ENCODE results near the gene PPFIA4. TPM values are rescaled to one million over a fixed set of nuclear protein-coding genes. Genes with fewer than 3 reads are reported as not detected.

Gene PPFIA4
- total and polyA plus RNA-seq, 9 of the 15 experiments (the other 6 are each of a cell fraction or from before 2014, with no cell fraction given) = 0.07 to 12.0 (median 0.70) TPM

- TF ChIP-seq E4F1 (CRISPR knock-in tag; IDR thresholded peaks at IDR 0.05; ENCODE audit: borderline replicate concordance) = no peak
- TF ChIP-seq HNRNPLL (IDR thresholded peaks at IDR 0.05; ENCODE audit: low read depth, low read length, poor library complexity, severe bottlenecking) = peak; percentile 38
- peak; percentile 66; the same call in 1 of the 2 replicates for TF ChIP-seq REST (IDR thresholded peaks at IDR 0.05; ENCODE audit: borderline replicate concordance)
- no peak for TF ChIP-seq REST (CRISPR knock-in tag; IDR thresholded peaks at IDR 0.05; ENCODE audit: low read depth)
- TF ChIP-seq ZSCAN32 (CRISPR knock-in tag; IDR thresholded peaks at IDR 0.05) = no peak
- TF ChIP-seq DMBX1 (CRISPR knock-in tag; IDR thresholded peaks at IDR 0.05; ENCODE audit: borderline replicate concordance) = no peak
- TF ChIP-seq SMARCC2 (IDR thresholded peaks at IDR 0.05; ENCODE audit: low read depth) = no peak
- no peak for TF ChIP-seq TCF15 (CRISPR knock-in tag; IDR thresholded peaks at IDR 0.05)
- no peak for TF ChIP-seq SMAD3 (CRISPR knock-in tag; conservative IDR thresholded peaks at IDR 0.05)
- no peak for TF ChIP-seq ZNF707 (CRISPR knock-in tag; conservative IDR thresholded peaks at IDR 0.05)
- no peak for TF ChIP-seq KLF10 (CRISPR knock-in tag; IDR thresholded peaks at IDR 0.05)
- TF ChIP-seq JUND (IDR thresholded peaks at IDR 0.05; ENCODE audit: borderline replicate concordance, low read depth, low read length) = peak; percentile 37; the same call in 1 of the 2 replicates
- no peak; the same call in 2 of the 3 replicates for TF ChIP-seq JUND (tag; IDR thresholded peaks at IDR 0.05; ENCODE audit: borderline replicate concordance, low read depth, low read length)
- TF ChIP-seq FOS (IDR thresholded peaks at IDR 0.05; ENCODE audit: extremely low read depth, insufficient read length) = no peak
- TF ChIP-seq FOXK2 (conservative IDR thresholded peaks at IDR 0.05 in 1 of 2, IDR thresholded peaks at IDR 0.05 in 1 of 2; ENCODE audit: low read depth in 2 of 2) = no peak
- no peak for TF ChIP-seq TCF7L2 (IDR thresholded peaks at IDR 0.05; ENCODE audit: low read depth, low read length)
- no peak for TF ChIP-seq RFX5 (IDR thresholded peaks at IDR 0.05; ENCODE audit: low read depth, low read length)
Measured at GRCh38 chr1:203038891-203039608, 12.8 kb downstream of the PPFIA4 start (continued).
